Endothelial cell of umbilical vein (primary cell): ENCODE measurements around the gene ISL2. TPM values are rescaled to one million over a fixed set of nuclear protein-coding genes. Genes with fewer than 3 reads are reported as not detected.
A peak's percentile ranks its signal among the peaks of the same experiment; 100 is the strongest.

Experiments
- BruUV-seq: library from RNA; stranded (reverse); fragments of 400-500 nt; replicated peaks from 2 replicates; lab custom pipeline; 2021; lab: Mats Ljungman, UMichigan
- CTCF ChIA-PET: fragments of 300-600, 350-600 bp; sonication (Branson Sonifier 250); formaldehyde crosslinking; loops from one replicate; lab custom pipeline; 2021; ENCODE audit warnings: antibody characterized with exemption, inconsistent platforms; lab: Charles Lee
- POLR2A ChIA-PET: fragments of 300-600, 350-600 bp; sonication (Branson Sonifier 250); formaldehyde crosslinking; loops from one replicate; lab custom pipeline; 2021; ENCODE audit warnings: antibody characterized with exemption, inconsistent platforms; lab: Charles Lee
- DNase-seq: peaks from one replicate; pipeline ENCODE4 v3.0.0-alpha.2; 2011; ENCODE audit warnings: low read depth, low spot score
- FAIRE-seq: peaks from 2 replicates; lab custom pipeline; 2011; peaks lifted over from hg19 to GRCh38; lab: Jason Lieb, UNC
- H2AFZ ChIP-seq: 2 replicates; pipeline ENCODE4 v1.6.0; 2012; ENCODE audit warnings: low read depth, low read length, control low read depth, inconsistent platforms
- H3K27ac ChIP-seq: 2 replicates; pipeline ENCODE4 v1.5.1; 2011; ENCODE audit warnings: low read depth, mild to moderate bottlenecking, control low read depth, low read length, moderate library complexity; ENCODE audit not compliant: insufficient read depth
- H3K27me3 ChIP-seq, 2 experiments: 2 replicates each; pipeline versions ENCODE4 v1.6.0 to v1.6.1; 2011; ENCODE audit warnings: low read length in 2 of 2, mixed read lengths in 1 of 2; ENCODE audit not compliant: control insufficient read depth in 2 of 2, insufficient read depth in 2 of 2
- H3K36me3 ChIP-seq, 2 experiments: 2 replicates in 1 of 2; 3 replicates in 1 of 2; pipeline ENCODE4 v1.5.1; 2011; ENCODE audit warnings: low read length in 2 of 2, mild to moderate bottlenecking in 1 of 2, moderate library complexity in 1 of 2; ENCODE audit not compliant: control insufficient read depth in 2 of 2, insufficient read depth in 2 of 2; ENCODE audit errors: extremely low read depth in 1 of 2
- H3K4me1 ChIP-seq: 3 replicates; pipeline ENCODE4 v1.5.1; 2011; ENCODE audit warnings: mild to moderate bottlenecking, low read length; ENCODE audit not compliant: control insufficient read depth, insufficient read depth; ENCODE audit errors: extremely low read depth
- H3K4me2 ChIP-seq: 2 replicates; pipeline ENCODE4 v1.6.1; 2011; ENCODE audit warnings: low read length, control low read depth, mixed read lengths; ENCODE audit not compliant: insufficient read depth
- H3K4me3 ChIP-seq, 3 experiments: fragments of 200-600 bp in 1 of 3; sonication (generic), shearing (Covaris generic) in 1 of 3; replicated peaks in 1 of 3; 2 replicates each; pipeline ENCODE4 v1.5.1; 2011 to 2016; ENCODE audit warnings: control low read depth in 3 of 3, low read length in 3 of 3, mild to moderate bottlenecking in 2 of 3, inconsistent platforms in 1 of 3, low read depth in 1 of 3, moderate library complexity in 1 of 3; ENCODE audit not compliant: insufficient read depth in 1 of 3
- H3K79me2 ChIP-seq: 2 replicates; pipeline ENCODE4 v1.6.0; 2012; ENCODE audit warnings: low read length, inconsistent platforms; ENCODE audit not compliant: control insufficient read depth, insufficient read depth
- H3K9ac ChIP-seq: replicated peaks from 2 replicates; pipeline ENCODE3; 2011; ENCODE audit warnings: low read length, control low read depth; ENCODE audit not compliant: insufficient read depth; ENCODE audit errors: extremely low read depth
- H3K9me1 ChIP-seq: replicated peaks from 3 replicates; pipeline ENCODE4 v1.6.0; 2011; ENCODE audit warnings: mild to moderate bottlenecking, low read length; ENCODE audit not compliant: control insufficient read depth, insufficient read depth; ENCODE audit errors: extremely low read depth
- H3K9me3 ChIP-seq: replicated peaks from 2 replicates; pipeline ENCODE4 v1.5.1; 2012; ENCODE audit warnings: low read length, inconsistent platforms; ENCODE audit not compliant: control insufficient read depth, insufficient read depth
- H4K20me1 ChIP-seq: replicated peaks from 2 replicates; pipeline ENCODE3; 2011; ENCODE audit warnings: mild to moderate bottlenecking, low read length; ENCODE audit not compliant: control insufficient read depth, insufficient read depth; ENCODE audit errors: extremely low read depth
- EZH2 ChIP-seq: IDR thresholded peaks from 2 replicates; pipeline ENCODE4 v1.6.1; 2012; ENCODE audit warnings: borderline replicate concordance, low read depth, mild to moderate bottlenecking, moderate library complexity, low read length, inconsistent platforms; ENCODE audit not compliant: severe bottlenecking
- FOS ChIP-seq: IDR thresholded peaks from 2 replicates; pipeline ENCODE4 v1.6.1; 2011; ENCODE audit warnings: mild to moderate bottlenecking, low read length, moderate library complexity, borderline replicate concordance; ENCODE audit not compliant: insufficient read depth
- GATA2 ChIP-seq: IDR thresholded peaks from 2 replicates; pipeline ENCODE4 v1.7.0; 2011; ENCODE audit warnings: low read depth, mild to moderate bottlenecking, moderate library complexity, mixed read lengths, low read length; ENCODE audit not compliant: insufficient read length, insufficient read depth
- JUN ChIP-seq: IDR thresholded peaks from 2 replicates; pipeline ENCODE4 v1.6.1; 2011; ENCODE audit warnings: borderline replicate concordance, low read depth; ENCODE audit not compliant: insufficient read length, insufficient read depth
- MYC ChIP-seq: IDR thresholded peaks from one replicate; pipeline ENCODE4 v1.6.1; 2011; ENCODE audit warnings: mild to moderate bottlenecking, low read depth, low read length
- POLR2A ChIP-seq: IDR thresholded peaks from 2 replicates; pipeline ENCODE4 v1.6.1; 2012; ENCODE audit warnings: low read depth, mild to moderate bottlenecking, control low read depth, low read length
- POLR2AphosphoS5 ChIP-seq: IDR thresholded peaks from 2 replicates; pipeline ENCODE4 v1.6.1; 2012; ENCODE audit warnings: low read depth, mild to moderate bottlenecking, control low read depth, low read length, moderate library complexity; ENCODE audit not compliant: insufficient read depth
- dilution Hi-C: fragments of 300-500 bp; cut with MboI; formaldehyde crosslinking; loops from one replicate; pipeline ENCODE4 v1.15.0; 2019; ENCODE audit warnings: low sequenced_read_pairs; ENCODE audit not compliant: extremely low pct_ligation_motif_present
- intact Hi-C: fragments of 100-400 bp; cut with micrococcal nuclease; formaldehyde crosslinking; loops from one replicate; pipeline ENCODE4 v1.10.0; 2022
- polyA plus RNA-seq, 4 experiments: library from polyadenylated mRNA; depleted of rRNA in 3 of 4; stranded (reverse) in 3 of 4; unstranded in 1 of 4; fragments of >200 nt; gene quantifications; 2 replicates each; pipeline versions ENCODE4 v1.2.1 to v1.2.3, GENCODE V29; 2011 to 2012; ENCODE audit warnings: missing spikeins in 1 of 4
- total RNA-seq: library from RNA; stranded (reverse); gene quantifications from 2 replicates; pipeline ENCODE4 v1.2.3, GENCODE V29; 2021
- TF ChIP-seq, protein P1 (sequence below): IDR thresholded peaks from 2 replicates; pipeline ENCODE4 v1.6.1; 2011; ENCODE audit not compliant: insufficient read depth, insufficient read length
- TF ChIP-seq, protein P2 (sequence below), 2 donors: IDR thresholded peaks; 1 replicate in 1 of 2; 2 replicates in 1 of 2; pipeline ENCODE4 v1.5.1; 2011; ENCODE audit warnings: low read length in 2 of 2, mild to moderate bottlenecking in 2 of 2, moderate library complexity in 2 of 2, control low read depth in 1 of 2, inconsistent platforms in 1 of 2, low read depth in 1 of 2; ENCODE audit not compliant: insufficient read depth in 1 of 2; ENCODE audit errors: extremely low read depth in 1 of 2

The ISL2 gene
- total and polyA plus RNA-seq, 2 donors (not counting 3 experiments of a cell fraction or from before 2014, with no cell fraction given) = 0.10 TPM; not detected in 1

DNA sequence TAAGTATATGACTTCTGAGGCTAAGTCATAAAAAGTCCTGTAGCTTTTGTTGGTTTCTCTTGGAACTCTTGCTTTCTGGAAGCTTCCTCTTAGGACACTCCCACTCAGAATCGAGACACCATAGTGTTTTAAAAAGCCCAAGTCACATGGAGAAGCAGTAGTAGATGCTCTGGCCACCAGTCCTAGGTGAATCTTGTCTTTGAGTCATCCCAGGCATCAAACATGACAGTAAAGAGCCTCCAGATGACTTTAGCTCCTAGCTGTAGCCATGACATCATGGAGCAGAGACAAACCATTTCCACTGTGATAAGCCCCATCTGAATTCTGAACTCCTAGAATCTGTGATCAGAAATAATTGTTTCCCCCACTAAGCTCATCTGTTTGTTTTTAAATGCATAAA lies 42.1 kb downstream of the ISL2 start:
- no peaks in the 10 kb centered on the region for H4K20me1 ChIP-seq
- no peak overlapping the region for H2AFZ ChIP-seq
- H3K4me1 ChIP-seq = peaks cover 11% of the 10 kb centered on the region
- H3K9me1 ChIP-seq = no peaks in the 10 kb centered on the region
- no peak overlapping the region for H3K9ac ChIP-seq
- dilution Hi-C loops = no loop called here
- no peak for TF ChIP-seq GATA2
- no peak for TF ChIP-seq MYC
- no peak for TF ChIP-seq POLR2AphosphoS5
- TF ChIP-seq, protein P1, sequence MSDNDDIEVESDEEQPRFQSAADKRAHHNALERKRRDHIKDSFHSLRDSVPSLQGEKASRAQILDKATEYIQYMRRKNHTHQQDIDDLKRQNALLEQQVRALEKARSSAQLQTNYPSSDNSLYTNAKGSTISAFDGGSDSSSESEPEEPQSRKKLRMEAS = no peak
- TF ChIP-seq EZH2 = no peak
- no peak for TF ChIP-seq JUN
- TF ChIP-seq POLR2A = no peak
- no peak for TF ChIP-seq FOS
- POLR2A ChIA-PET = no interaction called here
- no peak overlapping the region for H3K4me2 ChIP-seq
- H3K36me3 ChIP-seq = no peaks in the 10 kb centered on the region
- BruUV-seq = no TSS peak
- intact Hi-C loops = no loop called here
- no peak overlapping the region for H3K27ac ChIP-seq
- CTCF ChIA-PET = no interaction called here
- DNase-seq (no peak), FAIRE-seq (no peak)
- no peak overlapping the region for H3K4me3 ChIP-seq
- no peaks in the 10 kb centered on the region for H3K27me3 ChIP-seq
- no peaks in the 10 kb centered on the region for H3K9me3 ChIP-seq
- no peaks in the 10 kb centered on the region for H3K79me2 ChIP-seq

DNA sequence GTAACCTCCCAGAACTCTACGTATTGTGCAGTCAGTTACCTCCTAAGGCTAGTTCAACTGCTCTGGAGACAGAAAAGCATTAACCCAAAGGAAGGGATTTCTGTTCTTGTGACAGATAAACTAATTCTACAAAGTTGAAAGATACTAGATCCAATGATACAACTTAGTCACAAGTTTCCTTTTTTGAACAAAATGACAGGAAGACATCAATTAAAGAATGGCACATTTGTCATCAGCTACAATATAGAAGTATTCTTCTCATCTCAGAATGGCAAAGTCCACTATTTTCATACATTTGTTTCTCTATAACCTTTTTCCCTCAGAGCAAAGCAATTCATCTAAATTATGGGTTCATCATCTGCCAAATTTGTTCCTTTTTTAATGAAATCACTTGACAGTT lies 43.7 kb downstream of the ISL2 start:
- H3K4me3 ChIP-seq = no peak overlapping the region
- intact Hi-C loops = no loop called here
- no peaks in the 10 kb centered on the region for H4K20me1 ChIP-seq
- no peaks in the 10 kb centered on the region for H3K9me1 ChIP-seq
- no peaks in the 10 kb centered on the region for H3K9me3 ChIP-seq
- no peak overlapping the region for H2AFZ ChIP-seq
- peak; percentile 29 for DNase-seq
- no peak overlapping the region for H3K27ac ChIP-seq
- CTCF ChIA-PET = no interaction called here
- no peaks in the 10 kb centered on the region for H3K79me2 ChIP-seq
- dilution Hi-C loops = no loop called here
- H3K36me3 ChIP-seq = no peaks in the 10 kb centered on the region
- peak; percentile 63 for FAIRE-seq
- no peaks in the 10 kb centered on the region for H3K27me3 ChIP-seq
- H3K4me1 ChIP-seq = peaks cover 11% of the 10 kb centered on the region
- BruUV-seq = no TSS peak
- H3K4me2 ChIP-seq = no peak overlapping the region
- POLR2A ChIA-PET = no interaction called here
- H3K9ac ChIP-seq = no peak overlapping the region
- TF ChIP-seq GATA2 (no peak), FOS (peak; percentile 57)
- TF ChIP-seq, protein P2, sequence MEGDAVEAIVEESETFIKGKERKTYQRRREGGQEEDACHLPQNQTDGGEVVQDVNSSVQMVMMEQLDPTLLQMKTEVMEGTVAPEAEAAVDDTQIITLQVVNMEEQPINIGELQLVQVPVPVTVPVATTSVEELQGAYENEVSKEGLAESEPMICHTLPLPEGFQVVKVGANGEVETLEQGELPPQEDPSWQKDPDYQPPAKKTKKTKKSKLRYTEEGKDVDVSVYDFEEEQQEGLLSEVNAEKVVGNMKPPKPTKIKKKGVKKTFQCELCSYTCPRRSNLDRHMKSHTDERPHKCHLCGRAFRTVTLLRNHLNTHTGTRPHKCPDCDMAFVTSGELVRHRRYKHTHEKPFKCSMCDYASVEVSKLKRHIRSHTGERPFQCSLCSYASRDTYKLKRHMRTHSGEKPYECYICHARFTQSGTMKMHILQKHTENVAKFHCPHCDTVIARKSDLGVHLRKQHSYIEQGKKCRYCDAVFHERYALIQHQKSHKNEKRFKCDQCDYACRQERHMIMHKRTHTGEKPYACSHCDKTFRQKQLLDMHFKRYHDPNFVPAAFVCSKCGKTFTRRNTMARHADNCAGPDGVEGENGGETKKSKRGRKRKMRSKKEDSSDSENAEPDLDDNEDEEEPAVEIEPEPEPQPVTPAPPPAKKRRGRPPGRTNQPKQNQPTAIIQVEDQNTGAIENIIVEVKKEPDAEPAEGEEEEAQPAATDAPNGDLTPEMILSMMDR (IDR thresholded peaks at IDR 0.05; ENCODE audit: extremely low read depth in 1 of 2, insufficient read depth in 1 of 2, low read depth in 1 of 2, low read length in 2 of 2) = no peak
